Fibroblast of skin of right biceps (primary cell): ENCODE measurements around the gene PMEPA1.
A peak's percentile ranks its signal among the peaks of the same experiment; 100 is the strongest.

Experiments used
- DNase-seq: peaks from one replicate; pipeline ENCODE4 v3.0.0-alpha.2; 2013

Gene PMEPA1

GRCh38 chr20:57693002-57693582, 16.7 kb downstream of the PMEPA1 start:
- no peak for DNase-seq

GRCh38 chr20:57692393-57692792, 17.4 kb downstream of the PMEPA1 start:
- no peak for DNase-seq

GRCh38 chr20:57691699-57692098, 18.1 kb downstream of the PMEPA1 start:
- DNase-seq: no peak

- no peak for DNase-seq
Observed at GRCh38 chr20:57690525-57690924, 19.3 kb downstream of the PMEPA1 start.

GRCh38 chr20:57689745-57690481, 19.9 kb downstream of the PMEPA1 start:
- DNase-seq: no peak

- DNase-seq: no peak
Observed at GRCh38 chr20:57688864-57689263, 21.0 kb downstream of the PMEPA1 start.

- DNase-seq: no peak
Observed at GRCh38 chr20:57688295-57688694, 21.5 kb downstream of the PMEPA1 start.

GRCh38 chr20:57686931-57687652, 22.7 kb downstream of the PMEPA1 start:
- no peak for DNase-seq

GRCh38 chr20:57685146-57685758, 24.6 kb downstream of the PMEPA1 start:
- DNase-seq: no peak

GRCh38 chr20:57684808-57685140, 25.0 kb downstream of the PMEPA1 start:
- DNase-seq: no peak

- no peak for DNase-seq
Observed at GRCh38 chr20:57683881-57684807, 25.7 kb downstream of the PMEPA1 start.

- peak; percentile 47 for DNase-seq
Observed at GRCh38 chr20:57683287-57683686, 26.5 kb downstream of the PMEPA1 start.

- peak; percentile 20 for DNase-seq
Observed at GRCh38 chr20:57682184-57683101, 27.4 kb downstream of the PMEPA1 start.

GRCh38 chr20:57680934-57681914, 28.6 kb downstream of the PMEPA1 start:
- no peak for DNase-seq

- no peak for DNase-seq
Observed at GRCh38 chr20:57680131-57680716, 29.6 kb downstream of the PMEPA1 start.

GRCh38 chr20:57679113-57679512, 30.7 kb downstream of the PMEPA1 start:
- no peak for DNase-seq

GRCh38 chr20:57678340-57678739, 31.5 kb downstream of the PMEPA1 start:
- DNase-seq: no peak

- no peak for DNase-seq
Observed at GRCh38 chr20:57677584-57677982, 32.2 kb downstream of the PMEPA1 start.
